ENCODE measurements around the gene TLE4. TPM values are rescaled to one million over a fixed set of nuclear protein-coding genes. Genes with fewer than 3 reads are reported as not detected.

Gene TLE4
- total and polyA plus RNA-seq, 10 of the 15 experiments (the other 5 are each of a cell fraction or from before 2014, with no cell fraction given), result 5.3 to 53.3 (median 23.3) TPM

DNA sequence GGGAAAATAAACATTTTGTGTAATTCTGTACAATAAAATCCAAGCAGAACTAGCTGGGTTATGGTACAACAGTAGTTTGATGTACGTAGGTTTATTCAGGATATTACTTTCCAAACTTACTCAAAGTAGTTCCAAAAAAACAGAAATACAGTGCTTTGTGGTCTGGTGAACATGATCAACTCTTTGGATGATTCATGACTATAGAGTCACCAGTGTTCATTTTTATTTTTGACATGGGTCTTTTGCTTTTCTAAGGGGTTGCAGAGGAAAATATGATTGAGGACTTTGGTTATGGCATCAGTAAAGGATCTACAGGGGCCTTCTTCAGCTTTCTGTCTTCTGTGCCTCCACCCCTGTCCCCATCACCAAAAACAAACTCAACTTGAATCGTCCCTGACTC lies 127.2 kb downstream of the TLE4 start:
- RAD21 ChIA-PET (ENCODE audit: unreplicated experiment), result no interaction called here
- H3K9ac ChIP-seq (ENCODE audit: control insufficient read depth, insufficient read depth, low read length), result no peak overlapping the region
- no peaks in the 10 kb centered on the region for H3K36me3 ChIP-seq (ENCODE audit: control insufficient read depth in 2 of 2, insufficient read depth in 2 of 2, low read length in 1 of 2)
- H3K4me3 ChIP-seq, result no peak overlapping the region
- H3K79me2 ChIP-seq (ENCODE audit: control insufficient read depth, insufficient read depth, low read length), result no peaks in the 10 kb centered on the region
- no peak for FAIRE-seq
- intact Hi-C loops (cut with micrococcal nuclease; ENCODE audit: unreplicated experiment) (no loop called here), in situ Hi-C loops (cut with MboI) (no loop called here)
- no peak overlapping the region for H2AFZ ChIP-seq (ENCODE audit: control insufficient read depth, low read depth, low read length)
- POLR2A ChIA-PET, result interaction anchor here (0.8 kb wide), 1 partner anchor 10 kb away, joined by 5 read pairs; no protein-coding TSS in a partner anchor
- SMC1A ChIA-PET (ENCODE audit: uncharacterized antibody, unreplicated experiment), result interaction anchor here (0.6 to 1.0 kb wide), 2 partner anchors 10 to 138 kb away, joined by 3 read pairs; no protein-coding TSS in a partner anchor
- H3K27ac ChIP-seq (ENCODE audit: control insufficient read depth, insufficient read depth), result no peak overlapping the region
- no peak for DNase-seq (ENCODE audit: low read depth, low spot score)
- no peak overlapping the region for H3K4me2 ChIP-seq (ENCODE audit: control insufficient read depth, insufficient read depth)
- no peaks in the 10 kb centered on the region for H4K20me1 ChIP-seq (ENCODE audit: control insufficient read depth, insufficient read depth)
- H3K9me3 ChIP-seq (replicated peaks; ENCODE audit: control insufficient read depth, insufficient read depth, low read length), result no peaks in the 10 kb centered on the region
- no peaks in the 10 kb centered on the region for H3K4me1 ChIP-seq (ENCODE audit: control insufficient read depth, insufficient read depth, low read length)
- BruUV-seq (replicated peaks), result no TSS peak
- TF ChIP-seq ZNF207 (IDR thresholded peaks at IDR 0.05; ENCODE audit: borderline replicate concordance), result no peak
- TF ChIP-seq TCF12 (IDR thresholded peaks at IDR 0.05; ENCODE audit: low read depth, low read length), result no peak
- no peak for TF ChIP-seq TCF3 (IDR thresholded peaks at IDR 0.05; ENCODE audit: borderline replicate concordance, insufficient read depth, low read depth, low read length)
- TF ChIP-seq RAD51 (IDR thresholded peaks at IDR 0.05), result no peak
- no peak for TF ChIP-seq NR2C1 (IDR thresholded peaks at IDR 0.05)
- no peak for TF ChIP-seq ETV6 (conservative IDR thresholded peaks at IDR 0.05 in 1 of 2, IDR thresholded peaks at IDR 0.05 in 1 of 2; ENCODE audit: borderline replicate concordance in 1 of 2, low read depth in 1 of 2)
- TF ChIP-seq POU2F2 (IDR thresholded peaks at IDR 0.05; ENCODE audit: borderline replicate concordance, low read depth, low read length), result no peak
- TF ChIP-seq SMC3 (IDR thresholded peaks at IDR 0.05; ENCODE audit: borderline replicate concordance, low read length), result no peak
- no peak for TF ChIP-seq ZNF622 (IDR thresholded peaks at IDR 0.05)
- CTCF ChIA-PET, result interaction anchor here (1.0 kb wide), 1 partner anchor 10 kb away, joined by 3 read pairs; no protein-coding TSS in a partner anchor
- 47% methylated on average over 2 of the region's 2 CpGs for WGBS (ENCODE audit: insufficient coverage, insufficient replicate concordance, low lambda C conversion rate, missing lambda C conversion rate)
- H3K27me3 ChIP-seq (replicated peaks in 1 of 2; ENCODE audit: control insufficient read depth in 2 of 2, insufficient read depth in 2 of 2, low read length in 1 of 2), result no peaks in the 10 kb centered on the region
- no peak for ATAC-seq

DNA sequence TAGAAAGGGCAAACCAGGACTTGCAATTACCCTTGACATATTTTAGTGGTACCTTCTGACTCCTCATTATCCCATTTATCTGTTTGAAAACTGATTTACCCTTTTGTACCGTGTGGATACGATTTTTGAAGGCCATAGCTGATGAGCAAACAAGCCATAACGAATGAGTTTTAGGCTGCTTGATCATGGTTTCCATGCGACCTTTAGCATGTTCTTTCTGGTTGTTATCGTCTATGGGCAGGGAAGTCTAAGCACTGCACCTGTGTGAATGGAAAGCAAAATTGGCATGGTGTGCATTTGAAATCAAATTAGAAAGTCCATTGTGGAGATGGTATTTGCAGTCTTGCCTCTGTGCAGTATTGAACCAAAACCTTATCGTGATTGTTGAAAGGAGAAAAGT lies 127.7 kb downstream of the TLE4 start:
- H3K36me3 ChIP-seq (ENCODE audit: control insufficient read depth in 2 of 2, insufficient read depth in 2 of 2, low read length in 1 of 2), result no peaks in the 10 kb centered on the region
- no TSS peak for BruUV-seq (replicated peaks)
- SMC1A ChIA-PET (ENCODE audit: uncharacterized antibody, unreplicated experiment), result no interaction called here
- in situ Hi-C loops (cut with MboI), result no loop called here
- H3K4me1 ChIP-seq (ENCODE audit: control insufficient read depth, insufficient read depth, low read length), result no peaks in the 10 kb centered on the region
- ATAC-seq (no peak), FAIRE-seq (no peak), DNase-seq (ENCODE audit: low read depth, low spot score) (no peak)
- no peaks in the 10 kb centered on the region for H3K79me2 ChIP-seq (ENCODE audit: control insufficient read depth, insufficient read depth, low read length)
- H3K9me3 ChIP-seq (replicated peaks; ENCODE audit: control insufficient read depth, insufficient read depth, low read length), result no peaks in the 10 kb centered on the region
- no peaks in the 10 kb centered on the region for H3K27me3 ChIP-seq (replicated peaks in 1 of 2; ENCODE audit: control insufficient read depth in 2 of 2, insufficient read depth in 2 of 2, low read length in 1 of 2)
- H3K27ac ChIP-seq (ENCODE audit: control insufficient read depth, insufficient read depth), result no peak overlapping the region
- intact Hi-C loops (cut with micrococcal nuclease; ENCODE audit: unreplicated experiment), result no loop called here
- no peaks in the 10 kb centered on the region for H4K20me1 ChIP-seq (ENCODE audit: control insufficient read depth, insufficient read depth)
- no peak overlapping the region for H3K4me2 ChIP-seq (ENCODE audit: control insufficient read depth, insufficient read depth)
- H3K4me3 ChIP-seq, result no peak overlapping the region
- RAD21 ChIA-PET (ENCODE audit: unreplicated experiment), result no interaction called here
- CTCF ChIA-PET, result no interaction called here
- POLR2A ChIA-PET, result no interaction called here
- WGBS (ENCODE audit: insufficient coverage, insufficient replicate concordance, low lambda C conversion rate, missing lambda C conversion rate), result 97% methylated on average over 6 of the region's 6 CpGs
- no peak overlapping the region for H2AFZ ChIP-seq (ENCODE audit: control insufficient read depth, low read depth, low read length)
- no peak overlapping the region for H3K9ac ChIP-seq (ENCODE audit: control insufficient read depth, insufficient read depth, low read length)
- TF ChIP-seq RAD21 (IDR thresholded peaks at IDR 0.05; ENCODE audit: insufficient read depth, low read depth, low read length), result no peak
- no peak for TF ChIP-seq MYC (IDR thresholded peaks at IDR 0.05; ENCODE audit: insufficient read depth, insufficient read length, insufficient replicate concordance, low read length, severe bottlenecking)
- TF ChIP-seq CBFB (IDR thresholded peaks at IDR 0.05; ENCODE audit: low read depth), result no peak
- TF ChIP-seq SIN3A (IDR thresholded peaks at IDR 0.05; ENCODE audit: low read depth, low read length), result no peak
- no peak for TF ChIP-seq KDM1A (IDR thresholded peaks at IDR 0.05; ENCODE audit: borderline replicate concordance)
- no peak for TF ChIP-seq MAX (IDR thresholded peaks at IDR 0.05; ENCODE audit: low read depth, low read length)
- no peak for TF ChIP-seq ZNF384 (IDR thresholded peaks at IDR 0.05; ENCODE audit: borderline replicate concordance, low read depth, low read length)
- no peak for TF ChIP-seq PML (IDR thresholded peaks at IDR 0.05; ENCODE audit: low read length)
- no peak for TF ChIP-seq NR2C1 (IDR thresholded peaks at IDR 0.05)
- TF ChIP-seq MXI1 (IDR thresholded peaks at IDR 0.05; ENCODE audit: low read depth, low read length), result no peak
- no peak for TF ChIP-seq EGR1 (IDR thresholded peaks at IDR 0.05; ENCODE audit: borderline replicate concordance in 1 of 2, low read depth in 2 of 2, low read length in 2 of 2)
